BE2C (cell line): Measurements from ENCODE around the gene NPSR1.

Experiments used
- DNase-seq: peaks from one replicate; pipeline ENCODE4 v3.0.0-alpha.2; 2020
- H3K27me3 ChIP-seq: fragments of 250-450 bp; sonication (Bioruptor Pico); 2 replicates; pipeline ENCODE4 v1.5.1; 2020; ENCODE audit warnings: mild to moderate bottlenecking
- H3K36me3 ChIP-seq: fragments of 250-450 bp; sonication (Bioruptor Pico); 2 replicates; pipeline ENCODE4 v1.5.1; 2020; ENCODE audit warnings: mild to moderate bottlenecking
- H3K4me1 ChIP-seq: fragments of 250-450 bp; sonication (Bioruptor Pico); 2 replicates; pipeline ENCODE4 v1.5.1; 2020
- H3K4me3 ChIP-seq: 2 replicates; pipeline ENCODE4 v1.5.1; 2011; ENCODE audit warnings: low read depth, low read length
- H3K9me3 ChIP-seq: fragments of 250-450 bp; sonication (Bioruptor Pico); 2 replicates; pipeline ENCODE4 v1.5.1; 2020
- TF ChIP-seq, protein P1 (sequence below): IDR thresholded peaks from 2 replicates; pipeline ENCODE4 v1.5.1; 2012; ENCODE audit warnings: mild to moderate bottlenecking, low read depth, low read length

The NPSR1 gene

DNA sequence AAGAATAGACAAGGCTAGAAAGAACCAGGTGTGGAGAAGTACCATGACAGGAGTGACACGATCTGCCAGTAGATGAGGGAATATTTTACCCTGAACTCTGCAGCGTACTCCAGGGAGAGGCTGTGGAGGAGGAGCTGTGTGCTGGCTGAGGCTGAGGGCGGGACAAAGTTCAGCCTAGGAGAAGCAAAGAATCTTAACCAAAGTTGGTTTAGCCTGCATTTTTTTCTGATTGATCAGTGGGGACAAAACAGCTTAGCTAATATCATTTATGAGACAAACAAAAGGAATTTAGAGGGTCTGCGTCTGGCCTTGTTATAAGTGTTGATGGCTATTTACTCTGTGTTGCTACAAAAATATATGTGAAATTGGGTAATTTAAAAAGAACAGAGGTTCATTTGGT, 5.2 kb upstream of the NPSR1 start:
- TF ChIP-seq, protein P1, sequence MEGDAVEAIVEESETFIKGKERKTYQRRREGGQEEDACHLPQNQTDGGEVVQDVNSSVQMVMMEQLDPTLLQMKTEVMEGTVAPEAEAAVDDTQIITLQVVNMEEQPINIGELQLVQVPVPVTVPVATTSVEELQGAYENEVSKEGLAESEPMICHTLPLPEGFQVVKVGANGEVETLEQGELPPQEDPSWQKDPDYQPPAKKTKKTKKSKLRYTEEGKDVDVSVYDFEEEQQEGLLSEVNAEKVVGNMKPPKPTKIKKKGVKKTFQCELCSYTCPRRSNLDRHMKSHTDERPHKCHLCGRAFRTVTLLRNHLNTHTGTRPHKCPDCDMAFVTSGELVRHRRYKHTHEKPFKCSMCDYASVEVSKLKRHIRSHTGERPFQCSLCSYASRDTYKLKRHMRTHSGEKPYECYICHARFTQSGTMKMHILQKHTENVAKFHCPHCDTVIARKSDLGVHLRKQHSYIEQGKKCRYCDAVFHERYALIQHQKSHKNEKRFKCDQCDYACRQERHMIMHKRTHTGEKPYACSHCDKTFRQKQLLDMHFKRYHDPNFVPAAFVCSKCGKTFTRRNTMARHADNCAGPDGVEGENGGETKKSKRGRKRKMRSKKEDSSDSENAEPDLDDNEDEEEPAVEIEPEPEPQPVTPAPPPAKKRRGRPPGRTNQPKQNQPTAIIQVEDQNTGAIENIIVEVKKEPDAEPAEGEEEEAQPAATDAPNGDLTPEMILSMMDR, result no peak
- no peaks in the 10 kb centered on the region for H3K27me3 ChIP-seq
- no peaks in the 10 kb centered on the region for H3K4me1 ChIP-seq
- H3K4me3 ChIP-seq, result no peak overlapping the region
- no peaks in the 10 kb centered on the region for H3K36me3 ChIP-seq
- no peak for DNase-seq
- no peaks in the 10 kb centered on the region for H3K9me3 ChIP-seq

DNA sequence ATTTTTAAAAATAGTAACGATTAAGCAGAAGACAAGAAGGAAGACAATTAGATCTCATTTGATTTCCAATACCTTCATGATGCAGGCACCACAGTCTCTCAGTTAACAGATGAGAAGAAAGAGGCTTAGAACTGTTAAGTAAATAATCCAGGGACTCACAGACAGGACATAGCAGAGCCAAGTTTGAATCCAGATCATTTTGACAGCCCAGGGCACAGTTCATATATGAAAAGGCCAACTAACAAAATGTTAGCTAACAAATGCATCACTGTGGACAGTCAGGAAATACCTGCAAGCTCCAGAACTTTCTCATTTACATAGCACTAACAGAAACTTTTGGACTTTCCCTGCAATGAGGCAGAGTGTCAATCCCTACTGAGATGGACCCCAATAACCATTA, 4.2 kb upstream of the NPSR1 start:
- no peaks in the 10 kb centered on the region for H3K9me3 ChIP-seq
- no peak for DNase-seq
- TF ChIP-seq, protein P1, result no peak
- no peaks in the 10 kb centered on the region for H3K27me3 ChIP-seq
- no peak overlapping the region for H3K4me3 ChIP-seq
- H3K4me1 ChIP-seq, result no peaks in the 10 kb centered on the region
- no peaks in the 10 kb centered on the region for H3K36me3 ChIP-seq

DNA sequence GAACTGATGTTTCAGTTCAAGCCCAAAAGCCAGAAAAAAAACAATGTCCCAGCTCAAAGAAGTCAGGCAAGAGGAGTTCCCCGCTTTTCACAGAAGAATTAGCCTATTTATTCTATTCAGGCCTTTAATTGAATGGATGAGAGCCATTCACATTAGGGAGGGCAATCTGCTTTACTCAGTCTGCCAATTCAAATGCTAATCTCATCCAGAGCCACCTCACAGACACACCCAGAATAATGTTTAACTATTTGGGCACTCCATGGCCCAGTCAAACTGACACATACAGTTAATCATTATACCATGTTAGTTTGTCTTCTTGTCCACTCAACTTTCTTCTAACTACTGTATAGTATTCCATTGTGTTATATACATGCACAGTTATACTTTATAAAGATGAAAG, 2.6 kb upstream of the NPSR1 start:
- no peaks in the 10 kb centered on the region for H3K27me3 ChIP-seq
- no peaks in the 10 kb centered on the region for H3K9me3 ChIP-seq
- H3K36me3 ChIP-seq, result no peaks in the 10 kb centered on the region
- no peak overlapping the region for H3K4me3 ChIP-seq
- TF ChIP-seq, protein P1, result no peak
- no peaks in the 10 kb centered on the region for H3K4me1 ChIP-seq
- DNase-seq, result no peak

DNA sequence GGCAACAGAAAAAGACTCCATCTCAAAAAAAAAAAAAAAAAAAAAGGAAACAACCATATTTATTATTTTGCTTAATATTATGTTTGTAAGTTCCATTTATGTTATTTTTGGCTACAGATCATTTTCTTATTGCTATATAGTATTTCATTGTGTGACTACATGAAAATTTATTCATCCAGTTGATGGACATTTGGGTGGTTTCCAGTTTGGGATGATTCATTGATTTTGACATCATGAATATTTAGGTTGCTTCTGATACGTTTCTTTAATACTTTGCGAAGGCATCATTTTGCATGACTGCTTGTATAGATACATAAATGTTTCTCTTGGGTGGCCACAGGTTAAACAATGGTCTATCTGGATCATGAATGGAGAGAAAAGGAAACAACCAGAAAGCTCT, 2.0 kb upstream of the NPSR1 start:
- Histone ChIP-seq H3K4me1 (no peaks in the 10 kb centered on the region), H3K4me3 (no peak overlapping the region), H3K36me3 (no peaks in the 10 kb centered on the region), H3K27me3 (no peaks in the 10 kb centered on the region), H3K9me3 (no peaks in the 10 kb centered on the region)
- DNase-seq, result no peak
- TF ChIP-seq, protein P1, result no peak

DNA sequence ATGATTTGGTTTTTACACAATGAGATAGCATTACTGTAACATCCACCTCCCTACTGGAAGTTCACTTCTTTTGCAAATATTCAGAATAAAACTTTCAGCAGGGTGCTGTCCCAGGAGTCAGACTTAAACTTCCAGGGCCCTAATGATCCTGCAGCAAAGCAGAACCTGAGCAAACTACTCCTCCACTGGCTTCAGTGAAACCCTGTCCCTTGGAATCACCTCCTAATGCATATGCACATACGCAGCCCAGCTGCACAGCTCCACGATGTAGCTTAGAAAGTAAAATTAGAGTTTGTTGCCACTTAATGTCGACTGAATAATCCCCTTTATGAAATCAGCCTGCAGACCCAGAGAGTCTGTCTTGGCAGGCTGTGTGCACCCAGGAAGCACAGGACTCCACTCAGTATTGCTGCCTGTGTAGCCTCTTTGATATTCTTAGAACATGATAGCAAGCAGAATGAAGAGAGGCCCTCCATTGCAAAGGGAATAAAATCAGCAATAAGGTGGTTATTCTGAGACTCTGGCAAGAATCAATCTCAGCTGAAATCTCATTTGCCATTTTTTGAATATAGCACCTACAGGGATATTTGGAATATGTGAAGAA, 1.6 kb downstream of the NPSR1 start:
- Histone ChIP-seq H3K36me3 (no peaks in the 10 kb centered on the region), H3K4me3 (no peak overlapping the region), H3K9me3 (no peaks in the 10 kb centered on the region), H3K4me1 (no peaks in the 10 kb centered on the region), H3K27me3 (peaks cover 7% of the 10 kb centered on the region)
- TF ChIP-seq, protein P1, result no peak
- no peak for DNase-seq

DNA sequence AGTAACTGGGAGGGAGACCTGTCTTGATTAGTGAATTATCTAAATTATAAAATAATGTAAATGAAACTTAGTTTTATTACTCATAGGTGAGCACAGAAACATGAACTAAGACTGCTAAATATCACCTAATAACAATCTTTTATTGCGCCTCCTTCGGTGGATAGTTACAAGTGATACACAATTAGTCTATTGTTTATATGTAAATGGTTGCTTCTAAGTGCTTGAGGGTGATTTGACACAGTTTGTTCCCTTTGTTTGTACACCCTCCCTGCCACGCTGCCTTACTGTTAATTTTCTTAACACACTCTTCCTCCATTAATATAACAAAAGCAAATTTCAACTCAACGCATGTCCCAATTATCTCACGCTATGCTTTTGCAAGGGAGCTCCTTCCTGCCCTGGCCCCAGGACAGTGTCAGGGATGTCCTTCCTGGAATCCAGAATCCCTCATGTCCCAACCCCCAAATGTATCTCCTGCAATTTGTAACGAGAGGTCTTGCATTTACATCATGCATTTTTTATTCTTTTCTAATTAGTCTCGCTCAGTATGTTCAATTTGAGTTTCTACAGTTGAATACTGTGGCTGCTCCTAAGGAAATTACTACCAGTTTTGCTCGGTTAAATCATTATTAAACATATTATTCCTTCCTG, 4.2 kb downstream of the NPSR1 start:
- peaks cover 7% of the 10 kb centered on the region for H3K27me3 ChIP-seq
- TF ChIP-seq, protein P1, result no peak
- H3K36me3 ChIP-seq, result no peaks in the 10 kb centered on the region
- no peak overlapping the region for H3K4me3 ChIP-seq
- H3K9me3 ChIP-seq, result no peaks in the 10 kb centered on the region
- no peak for DNase-seq
- no peaks in the 10 kb centered on the region for H3K4me1 ChIP-seq
